GM23248 (cell line): ENCODE measurements around the gene PDE8A.

Experiments
- EZH2 ChIP-seq: fragments of 200-600 bp; sonication (generic); IDR thresholded peaks from 2 replicates; pipeline ENCODE4 v1.6.1; 2018; ENCODE audit warnings: antibody characterized with exemption, mild to moderate bottlenecking; ENCODE audit not compliant: insufficient read depth, poor library complexity, severe bottlenecking
- EZH2phosphoT487 ChIP-seq: fragments of 200-600 bp; sonication (generic); IDR thresholded peaks from 2 replicates; pipeline ENCODE4 v1.6.1; 2018; ENCODE audit warnings: antibody characterized with exemption, moderate library complexity, mild to moderate bottlenecking, low read depth; ENCODE audit not compliant: insufficient read depth

- no peak for TF ChIP-seq EZH2
- no peak for TF ChIP-seq EZH2phosphoT487
Measured at GRCh38 chr15:85011160-85011571, 29.5 kb downstream of the PDE8A start.
